ENCODE measurements around the gene PRELID2.

Gene PRELID2

DNA sequence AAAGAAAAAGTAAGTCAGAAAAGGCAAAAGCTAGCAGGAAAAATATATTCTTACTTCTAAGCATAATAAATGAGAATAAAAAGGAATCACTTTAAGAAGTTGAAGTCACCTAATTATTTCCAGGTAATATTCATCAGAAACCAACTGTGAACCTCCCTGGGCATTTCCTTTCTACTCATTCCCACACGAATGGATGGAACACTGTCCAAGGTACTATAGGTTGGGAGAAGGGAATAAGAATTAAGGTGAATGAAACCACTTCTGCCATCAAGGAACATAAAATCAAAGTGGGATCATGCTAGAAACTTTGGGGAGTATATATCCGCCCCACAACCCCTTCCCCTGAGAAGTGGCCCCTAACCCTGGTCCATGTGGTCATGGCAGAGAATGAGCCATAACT, 41.6 kb downstream of the PRELID2 start:
- no peak for DNase-seq

DNA sequence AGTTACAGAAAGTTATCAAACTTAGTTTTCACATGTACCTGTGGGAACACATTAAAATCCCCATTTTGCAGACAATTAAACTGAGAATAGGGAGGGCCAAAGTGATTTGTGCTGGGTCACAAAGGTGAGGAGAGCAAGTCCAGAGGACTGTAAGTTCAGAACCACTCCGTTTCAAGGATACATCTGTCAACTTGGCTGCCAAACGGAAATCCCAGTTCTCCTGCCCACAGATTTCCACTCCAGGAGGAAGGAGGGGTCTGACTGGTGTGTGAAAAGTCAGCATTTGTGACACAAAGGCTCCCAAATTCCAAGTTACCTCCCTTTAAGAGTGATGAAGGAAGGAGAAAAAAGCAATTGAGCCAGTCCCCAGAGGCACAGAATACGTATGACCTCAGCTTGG, 42.3 kb downstream of the PRELID2 start:
- DNase-seq, result no peak

DNA sequence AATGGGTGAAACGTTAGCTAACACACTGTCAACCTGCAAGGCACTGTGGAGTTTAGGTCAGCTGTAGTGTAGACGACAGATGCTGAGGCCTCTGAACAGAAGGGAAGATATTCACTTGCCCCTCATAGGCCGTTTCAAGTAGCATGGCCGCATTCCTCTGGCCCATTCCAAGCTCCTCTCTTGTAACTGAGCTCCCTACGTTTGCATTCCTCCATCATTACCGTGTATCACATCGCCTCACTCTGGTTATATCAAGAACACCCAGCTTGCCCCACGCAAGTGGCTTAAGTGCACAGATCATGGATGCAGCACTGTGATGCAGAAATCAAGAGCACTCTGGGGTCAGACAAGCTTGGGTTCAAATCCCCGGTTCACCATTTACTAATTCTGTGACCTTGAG, 43.3 kb downstream of the PRELID2 start:
- no peak for DNase-seq

DNA sequence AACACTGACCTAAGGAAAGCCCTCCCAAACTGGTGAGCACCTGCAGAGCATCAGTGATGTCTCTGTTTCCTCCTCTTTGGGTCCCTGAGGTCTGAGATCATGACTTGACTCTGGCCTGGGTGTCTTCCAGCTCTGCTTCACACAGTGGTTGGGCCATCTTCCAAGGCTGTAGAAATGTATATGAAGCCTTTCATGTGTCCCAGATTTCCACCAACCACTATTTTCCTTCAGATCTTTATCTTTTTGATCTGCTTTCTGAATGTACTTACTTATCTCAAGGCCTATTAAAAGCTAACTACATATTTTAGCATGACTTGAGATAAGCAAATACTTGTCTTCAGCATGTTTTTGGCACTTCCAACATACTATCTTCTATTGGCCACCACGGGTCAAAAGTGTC, 47.1 kb downstream of the PRELID2 start:
- DNase-seq, result no peak

DNA sequence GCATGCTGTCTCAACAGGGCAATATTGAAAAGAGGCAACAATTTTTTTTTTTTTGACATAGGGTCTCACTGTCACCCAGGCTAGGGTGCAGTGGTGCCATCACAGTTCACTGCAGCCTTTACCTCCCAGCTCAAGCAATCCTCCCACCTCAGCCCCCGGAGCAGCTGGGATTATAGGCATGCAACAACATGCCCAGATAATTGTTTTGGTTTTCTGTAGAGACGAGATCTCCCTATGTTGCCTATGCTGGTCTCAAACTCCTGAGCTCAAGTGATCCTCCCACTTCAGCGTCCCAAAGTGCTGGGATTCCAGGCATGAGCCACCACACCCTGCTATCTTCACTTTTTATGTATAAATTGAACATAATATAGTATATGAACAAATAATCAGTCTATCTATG, 47.6 kb downstream of the PRELID2 start:
- DNase-seq, result no peak

DNA sequence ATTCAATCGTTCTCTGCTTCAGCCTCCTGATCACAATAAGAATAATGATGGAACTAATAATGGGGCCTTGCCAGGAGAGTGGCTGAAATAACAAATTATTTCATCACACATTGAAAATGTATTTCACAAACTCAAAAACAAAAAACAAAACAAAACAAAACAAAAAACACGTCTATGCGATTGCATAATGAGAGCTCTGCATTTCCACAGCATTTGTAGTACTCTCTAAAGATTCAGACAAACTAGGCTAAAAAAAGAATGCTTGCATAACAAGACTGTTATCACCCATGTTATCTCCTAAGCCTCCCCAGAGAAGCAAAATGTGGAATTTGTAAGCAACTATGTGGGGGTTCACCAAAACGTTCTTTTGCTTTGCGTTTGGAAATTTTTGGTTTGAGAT, 48.1 kb downstream of the PRELID2 start:
- no peak for DNase-seq

DNA sequence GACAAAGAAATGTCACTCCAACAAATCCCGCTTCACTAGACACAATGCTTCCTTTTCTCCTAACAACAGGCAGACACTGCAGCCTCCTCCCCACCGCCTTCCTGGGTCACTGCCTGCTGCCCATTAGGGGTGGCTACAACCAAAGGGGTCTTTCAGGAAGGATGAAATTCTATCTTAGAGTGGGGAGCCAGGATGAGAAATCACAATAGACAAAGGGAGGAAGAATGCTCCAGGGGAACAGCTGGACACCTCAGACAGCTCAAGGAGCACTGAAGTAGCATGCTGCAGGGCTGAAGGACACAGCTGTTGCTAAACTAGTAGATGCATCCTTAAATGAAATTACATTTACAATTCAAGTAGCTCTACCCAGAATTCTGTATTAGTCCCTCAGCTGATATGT, 54.2 kb downstream of the PRELID2 start:
- DNase-seq, result no peak

DNA sequence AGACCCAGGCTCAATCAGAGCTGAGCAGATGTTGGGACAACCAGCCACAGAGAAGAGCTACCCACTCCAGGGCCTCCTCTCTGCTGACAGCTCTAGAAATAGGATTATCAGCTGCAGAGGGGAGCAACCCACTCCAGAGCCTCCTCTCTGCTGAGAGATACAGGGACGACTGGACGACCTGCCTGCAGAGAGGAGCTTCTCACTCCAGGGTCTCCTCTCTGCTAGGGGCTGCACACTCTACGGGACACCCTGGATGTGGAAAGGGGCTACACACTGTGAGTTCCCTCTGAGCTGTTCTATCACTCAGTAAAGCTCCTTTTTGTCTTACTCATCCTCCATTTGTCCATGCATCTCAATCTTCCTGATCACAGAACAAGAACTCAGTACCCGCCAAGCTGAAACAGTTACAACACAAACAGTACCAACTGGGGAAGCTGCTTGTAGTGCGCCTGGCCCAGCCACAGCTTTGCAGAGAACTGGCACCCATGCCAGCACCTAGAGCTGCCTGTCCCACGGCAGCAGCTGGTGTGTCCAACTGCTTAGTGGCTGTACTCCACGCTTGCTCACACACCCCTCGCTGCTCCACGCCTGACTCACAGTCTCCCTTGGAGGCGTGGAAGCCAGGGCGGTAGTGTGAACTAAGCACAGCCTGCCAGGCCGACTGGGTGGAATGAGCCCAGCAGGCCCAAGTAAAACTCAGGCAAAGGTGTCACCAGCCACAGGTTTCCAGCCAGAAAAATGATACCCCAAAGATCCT, 56.8 kb downstream of the PRELID2 start:
- no peak for DNase-seq

DNA sequence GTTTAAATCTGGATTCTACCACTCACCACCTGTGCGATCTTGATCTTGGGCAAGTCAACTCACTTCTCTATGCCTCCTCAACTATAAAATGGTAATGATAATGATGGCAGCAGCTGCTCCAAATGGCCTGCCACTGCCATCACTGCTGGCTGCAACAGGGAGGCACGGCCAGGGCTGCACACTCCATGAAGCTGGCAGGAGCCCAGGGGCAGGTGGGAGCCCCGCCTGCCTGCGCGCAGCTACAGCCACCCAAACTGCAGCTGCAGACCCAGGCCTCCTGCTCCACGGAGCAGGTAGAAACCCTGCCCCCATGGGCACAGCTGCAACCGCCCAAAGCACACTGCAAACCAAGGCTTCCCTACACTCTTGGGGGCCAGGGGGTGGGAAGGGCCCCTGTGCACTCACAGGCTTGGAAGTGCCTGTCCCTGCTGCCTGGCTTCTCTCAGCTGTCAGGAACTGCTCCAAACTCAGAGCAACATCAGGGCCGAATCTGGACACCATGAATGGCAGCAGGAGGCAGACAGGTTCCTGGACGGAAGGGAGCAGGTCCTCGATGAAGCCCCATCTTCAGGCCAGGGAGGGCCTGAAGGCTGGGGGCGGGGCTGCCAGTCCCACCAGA, 57.6 kb downstream of the PRELID2 start:
- no peak for DNase-seq

DNA sequence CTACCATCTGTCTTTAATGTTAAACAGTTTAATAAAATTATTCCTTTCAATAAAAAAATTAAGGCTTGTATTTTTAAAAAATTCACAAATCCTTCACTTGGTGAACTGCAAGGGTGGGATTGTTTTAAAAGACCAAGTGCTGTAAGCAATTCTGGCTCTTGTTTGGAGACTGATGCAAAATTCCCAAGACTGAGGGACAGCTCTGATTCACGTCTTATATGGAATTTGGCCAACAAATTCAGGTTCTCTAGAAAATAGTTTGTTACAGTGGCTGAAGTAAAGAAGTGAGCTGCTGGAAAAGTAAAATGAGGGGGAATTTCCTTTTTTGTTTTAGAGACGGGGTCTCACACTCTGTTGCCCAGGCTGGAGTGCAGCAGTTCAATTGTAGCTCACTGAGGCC, 58.3 kb downstream of the PRELID2 start:
- no peak for DNase-seq

DNA sequence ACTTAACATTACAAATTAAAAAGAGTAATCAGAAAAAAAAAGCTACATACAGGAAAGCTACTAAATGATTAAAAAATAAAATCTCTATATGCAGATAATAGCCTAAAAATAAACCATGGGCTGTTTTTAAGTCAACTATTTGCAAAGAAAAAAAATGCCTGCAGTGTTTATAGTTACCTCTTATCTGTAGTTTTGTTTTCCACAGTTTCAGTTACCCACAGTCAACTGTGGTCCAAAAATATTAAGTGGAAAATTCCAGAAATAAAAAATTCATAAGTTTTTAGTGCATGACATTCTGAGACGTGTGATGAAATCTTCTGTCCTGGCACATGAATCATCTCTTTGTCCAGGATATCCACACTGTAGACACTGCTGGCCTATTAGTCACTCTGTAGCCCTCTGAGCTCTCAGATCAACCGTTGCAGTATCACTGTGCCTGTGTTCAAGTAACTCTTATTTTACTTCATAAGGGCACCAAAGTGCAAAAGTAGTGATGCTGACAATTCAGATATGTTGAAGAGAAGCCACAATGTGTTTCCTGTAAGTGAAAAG, 59.2 kb downstream of the PRELID2 start:
- no peak for DNase-seq

DNA sequence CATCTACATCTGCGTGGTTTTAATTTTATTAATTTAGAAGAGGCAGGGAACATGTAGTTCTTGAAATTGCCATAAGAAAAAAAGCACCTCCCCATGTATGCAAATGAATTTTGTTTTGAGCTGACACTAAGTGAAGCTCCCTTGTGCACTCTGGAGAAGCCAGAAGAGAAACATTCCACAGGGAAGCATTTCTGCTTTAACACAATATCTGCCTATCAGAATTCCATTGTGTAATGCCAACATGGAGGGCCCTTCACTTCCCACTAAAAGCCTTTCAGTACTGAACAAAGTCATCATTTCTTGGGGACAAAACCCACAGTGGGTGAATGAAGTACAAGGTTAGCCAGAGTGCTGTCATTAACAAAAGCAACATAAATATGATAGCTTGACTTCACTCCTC, 59.7 kb downstream of the PRELID2 start:
- no peak for DNase-seq

DNA sequence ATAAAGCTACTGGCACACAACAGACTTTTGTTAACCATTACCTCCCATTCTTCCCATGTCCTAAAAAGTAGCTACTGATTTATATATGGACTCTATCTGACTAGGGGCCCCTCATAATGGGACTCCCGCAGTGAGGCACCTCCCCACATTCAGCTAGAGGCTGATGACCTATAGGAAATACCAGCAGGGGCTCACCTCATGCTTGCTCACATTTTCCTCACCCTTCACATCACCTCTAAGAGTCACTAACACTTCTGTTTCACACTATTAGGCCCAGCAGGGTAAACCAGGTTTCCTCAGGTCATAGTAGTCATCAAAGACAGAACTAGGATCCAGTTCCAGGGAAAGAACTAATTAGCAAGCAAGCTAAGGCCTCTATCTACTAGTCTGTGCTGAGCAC, 60.7 kb downstream of the PRELID2 start:
- DNase-seq, result no peak

DNA sequence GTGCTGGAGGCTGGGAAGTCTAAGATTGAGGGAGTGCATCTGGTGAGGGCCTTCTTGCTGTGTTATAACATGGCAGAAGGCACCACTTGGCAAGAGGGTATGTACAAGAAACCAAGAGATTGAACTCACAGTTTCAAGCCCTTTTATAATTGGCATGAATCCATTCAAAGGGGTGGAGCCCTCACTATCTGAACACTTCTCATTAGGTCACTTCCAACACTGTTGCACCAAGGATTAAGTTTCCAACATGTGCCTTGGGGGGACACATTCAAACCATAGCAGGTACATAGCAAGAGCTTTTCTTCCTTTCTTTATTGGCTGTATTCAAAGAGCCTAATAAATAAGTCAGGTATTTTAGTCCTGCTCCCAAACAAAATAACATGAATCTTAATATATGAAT, 62.7 kb downstream of the PRELID2 start:
- no peak for DNase-seq

DNA sequence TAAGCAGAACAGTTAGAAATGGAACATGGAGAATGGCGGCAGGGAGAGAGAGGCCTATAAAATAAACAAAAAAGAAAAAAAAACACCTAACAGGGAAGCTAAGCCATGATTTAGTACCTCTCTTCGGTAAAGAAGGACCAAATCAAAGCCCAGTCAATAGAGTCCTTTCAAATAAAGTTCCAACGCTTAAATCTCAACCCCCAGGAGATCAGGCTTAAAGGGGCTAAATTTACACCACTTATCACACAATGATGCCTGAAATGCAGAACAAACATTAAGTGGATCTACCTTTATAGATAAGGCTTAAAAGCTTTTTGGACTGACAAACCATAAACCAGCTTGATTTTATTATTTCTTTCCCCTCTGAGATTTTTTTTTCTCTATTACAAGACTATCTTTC, 66.3 kb downstream of the PRELID2 start:
- no peak for DNase-seq

DNA sequence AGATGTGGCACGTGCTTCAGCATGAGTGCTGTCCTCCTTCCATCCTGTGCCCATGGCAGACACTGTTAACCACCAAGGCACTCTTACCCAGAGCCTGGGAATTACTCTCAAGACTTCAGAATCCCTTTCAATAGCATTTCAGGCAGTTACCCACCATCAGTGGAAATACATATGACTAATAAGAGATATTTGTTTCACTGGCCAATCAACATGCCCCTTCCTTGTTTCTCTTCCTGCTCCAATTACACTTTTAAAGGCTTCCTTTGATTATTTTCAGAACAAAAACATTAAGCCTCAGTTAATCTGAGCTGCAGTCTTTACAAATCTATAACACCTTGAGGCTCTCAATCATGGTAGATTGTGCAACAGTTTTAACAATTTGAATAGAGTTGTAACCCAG, 70.8 kb downstream of the PRELID2 start:
- DNase-seq, result no peak

DNA sequence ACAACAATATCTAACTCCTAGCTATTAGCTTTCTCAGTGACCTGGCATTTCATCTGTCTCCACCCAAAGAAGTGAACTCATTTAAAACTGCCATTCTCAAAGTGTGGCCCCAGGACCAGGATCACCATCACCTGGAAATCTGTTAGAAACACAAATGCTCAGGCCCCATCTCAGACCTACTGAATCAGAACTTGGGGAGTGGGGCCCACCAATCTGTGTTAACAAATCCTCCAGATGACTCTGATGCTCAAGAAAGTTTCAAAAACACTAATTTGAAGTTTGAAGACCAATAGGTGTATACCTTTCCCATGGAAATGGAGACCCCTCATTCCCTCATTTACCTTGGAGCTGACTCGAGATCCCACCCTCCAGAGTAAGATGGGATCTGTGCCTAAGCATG, 72.3 kb downstream of the PRELID2 start:
- no peak for DNase-seq

DNA sequence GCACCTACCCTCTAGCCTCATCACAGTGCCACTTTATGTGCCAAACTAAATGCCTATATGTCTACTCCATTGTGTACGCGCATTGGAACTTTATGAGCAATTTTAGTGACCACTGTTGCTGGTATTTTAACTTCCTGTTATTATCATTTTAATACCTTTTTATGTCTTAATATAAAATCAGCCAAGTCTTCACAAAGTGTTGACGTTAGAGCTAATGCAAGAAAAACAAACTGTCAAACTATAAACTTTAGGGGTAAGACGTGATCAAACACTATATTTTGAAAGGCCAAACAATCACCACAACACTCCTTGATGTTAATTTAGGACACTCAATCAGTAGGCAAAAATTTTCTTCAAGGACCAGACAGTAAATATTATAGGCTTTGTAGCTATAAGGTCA, 73.9 kb downstream of the PRELID2 start:
- no peak for DNase-seq

DNA sequence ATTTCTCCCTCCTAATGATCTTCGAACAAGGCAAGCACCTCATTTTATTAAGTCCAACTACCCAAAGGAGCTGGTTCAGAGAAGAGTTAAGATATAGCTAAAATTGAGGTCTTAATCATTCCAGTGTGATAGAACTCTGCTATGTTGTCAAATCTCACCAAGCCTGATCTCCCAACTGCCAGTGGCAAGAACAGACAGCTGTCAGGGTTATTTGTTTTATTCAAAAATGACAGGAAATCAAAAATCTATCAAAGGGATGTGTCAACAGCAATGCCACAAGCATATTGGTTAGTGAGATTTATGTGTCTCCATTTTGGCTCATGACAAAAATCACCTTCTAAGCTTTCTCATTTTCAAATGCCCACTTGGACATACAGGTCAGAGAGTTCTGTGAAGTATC, 74.5 kb downstream of the PRELID2 start:
- DNase-seq, result no peak

DNA sequence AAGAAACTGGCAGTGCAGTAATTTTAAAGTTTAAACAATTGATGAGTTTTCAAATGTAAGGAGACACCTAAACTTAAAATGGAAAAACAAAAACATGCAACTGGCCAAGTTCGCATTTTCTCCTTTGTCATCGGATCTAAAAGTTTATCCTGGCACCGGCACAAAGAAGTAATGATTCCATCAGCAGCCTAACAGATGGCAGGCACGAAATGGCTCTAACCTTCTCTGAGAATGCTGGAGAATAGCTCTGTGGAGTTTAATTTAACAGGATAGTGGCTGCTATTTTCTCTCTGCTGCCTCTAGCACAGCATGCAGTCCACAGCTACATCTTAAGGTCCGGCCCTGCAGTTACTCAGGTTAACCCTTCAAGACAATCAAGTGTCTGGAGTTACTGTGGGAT, 82.2 kb downstream of the PRELID2 start:
- DNase-seq, result no peak

DNA sequence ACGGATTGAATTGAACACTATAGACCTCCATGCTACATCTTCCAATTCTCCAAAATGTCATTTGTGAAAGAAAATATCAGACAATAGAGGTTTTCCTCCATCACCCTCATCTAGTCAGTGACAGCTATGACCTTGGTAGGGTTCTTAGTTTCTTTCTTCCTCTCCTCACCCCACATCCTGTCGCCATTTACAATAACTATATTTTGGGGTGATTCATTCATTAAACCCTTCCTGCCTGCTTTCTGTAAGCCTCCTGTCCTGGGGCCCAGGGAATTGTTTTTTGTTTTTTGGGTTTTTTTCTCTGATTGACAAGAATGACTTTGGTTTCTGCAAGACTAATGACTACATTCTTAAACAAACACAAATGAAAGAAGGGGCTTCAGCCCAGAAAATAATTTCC, 82.6 kb downstream of the PRELID2 start:
- DNase-seq, result peak; percentile 3

DNA sequence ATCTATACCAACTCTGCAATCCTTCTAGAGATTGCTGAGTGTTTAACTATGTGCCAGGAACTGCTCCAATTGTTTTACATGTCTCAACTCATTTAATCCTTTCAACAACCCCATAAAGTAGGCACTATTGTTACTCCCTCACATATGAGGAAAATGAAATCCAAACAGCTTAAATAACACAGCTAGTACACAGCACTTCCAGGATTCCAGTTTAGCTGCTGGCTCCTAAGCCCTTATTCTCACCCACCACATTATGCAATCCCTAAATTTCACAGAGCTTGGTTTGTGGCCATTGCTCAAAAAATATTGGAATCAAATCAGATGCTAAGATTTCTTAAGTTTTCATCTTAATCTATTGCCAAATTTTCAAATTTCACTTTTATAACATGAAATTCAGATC, 84.9 kb downstream of the PRELID2 start:
- no peak for DNase-seq

DNA sequence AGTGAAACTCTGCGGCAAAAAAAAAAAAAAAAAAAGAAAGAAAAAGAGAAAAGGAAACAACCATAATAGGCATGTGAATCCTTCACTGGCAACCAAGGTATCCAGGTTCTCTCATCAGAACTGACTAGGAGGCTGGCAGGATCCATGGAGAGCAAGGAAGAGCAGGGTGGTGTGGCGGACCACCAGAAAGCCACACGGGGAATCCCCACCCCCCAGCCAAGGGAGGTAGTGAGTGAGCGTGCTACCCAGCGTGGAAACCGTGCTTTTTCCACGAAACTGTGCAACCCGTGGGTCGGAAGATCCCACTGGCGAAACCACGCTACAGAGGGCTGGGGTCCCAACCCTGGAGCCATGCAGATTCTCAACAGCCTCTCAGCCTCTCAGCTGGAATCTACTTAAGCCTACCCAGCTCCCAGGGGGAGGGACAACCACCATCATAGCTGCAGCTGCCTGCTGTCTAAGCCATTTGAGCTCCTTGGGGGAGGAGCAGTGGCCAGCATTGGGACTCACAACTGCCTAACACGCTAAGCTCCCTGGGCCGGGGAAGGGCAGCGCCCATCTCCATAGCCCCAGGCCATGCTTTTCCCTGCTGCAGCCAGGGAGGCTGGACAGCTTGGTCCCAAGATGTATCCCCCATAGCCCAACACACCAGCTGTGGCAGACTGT, 91.6 kb downstream of the PRELID2 start:
- no peak for DNase-seq

DNA sequence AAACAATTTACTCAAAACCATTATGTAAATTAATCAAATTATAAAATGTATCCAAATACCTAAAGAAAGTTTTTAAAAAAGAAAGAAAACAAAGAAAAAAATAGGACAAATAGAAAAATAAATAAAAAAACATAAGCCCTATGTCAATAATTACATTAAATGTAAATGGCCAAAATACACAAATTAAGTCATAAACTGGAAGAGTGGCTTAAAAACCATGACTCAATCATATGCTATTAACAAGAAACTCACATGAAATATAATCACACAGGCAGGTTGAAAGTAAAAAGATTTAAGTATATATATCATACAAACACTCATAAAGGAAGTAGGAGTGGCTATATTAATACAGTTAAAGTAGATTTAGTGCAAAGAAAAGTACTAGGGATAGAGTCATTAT, 95.3 kb downstream of the PRELID2 start:
- DNase-seq, result no peak

All from activated CD4-positive, alpha-beta T cell treated with anti-CD3 and anti-CD28 coated beads, Interleukin-10, Interleukin-2, amounts not matched to agents 100 ng/mL and 50 ng/mL, durations not matched to agents 16 hours and 8 hours (primary cell).